GM12878 (cell line): ENCODE data around the gene EHD4. TPM values are rescaled to one million over a fixed set of nuclear protein-coding genes. Genes with fewer than 3 reads are reported as not detected.
A peak's percentile ranks its signal among the peaks of the same experiment; 100 is the strongest.

ENCODE experiments used
- ATAC-seq: fragments of 200-7000 bp; cut with Tn5 transposase; 3 replicates; pipeline ENCODE4 v1.9.1; 2020; ENCODE audit warnings: mild to moderate bottlenecking, moderate library complexity
- BruUV-seq: library from RNA; stranded (reverse); fragments of 400-500 nt; replicated peaks from 2 replicates; lab custom pipeline; 2021; lab: Mats Ljungman, UMichigan
- CTCF ChIA-PET: fragments of 300-600 bp; sonication (Branson Sonifier 250); formaldehyde crosslinking; extraction: SDS; loops from one replicate; lab custom pipeline; 2021; ENCODE audit warnings: inconsistent platforms; lab: Yijun Ruan, JAX
- POLR2A ChIA-PET: fragments of 350-600 bp; formaldehyde crosslinking; extraction: SDS; loops from one replicate; lab custom pipeline; 2021; ENCODE audit warnings: inconsistent platforms; lab: Charles Lee
- RAD21 ChIA-PET: fragments of 300-600 bp; sonication (Branson Sonifier 250); formaldehyde crosslinking; loops from one replicate; lab custom pipeline; 2023; ENCODE audit warnings: antibody characterized with exemption; ENCODE audit not compliant: unreplicated experiment; lab: Charles Lee
- SMC1A ChIA-PET: fragments of 300-600 bp; sonication (Branson Sonifier 250); formaldehyde crosslinking; loops from one replicate; lab custom pipeline; 2023; ENCODE audit not compliant: unreplicated experiment, uncharacterized antibody; lab: Charles Lee
- DNase-seq: peaks from one replicate; pipeline ENCODE4 v3.0.0-alpha.2; 2011; ENCODE audit warnings: low read depth, low spot score
- FAIRE-seq: peaks from 3 replicates; lab custom pipeline; 2011; peaks lifted over from hg19 to GRCh38; lab: Jason Lieb, UNC
- H2AFZ ChIP-seq: 2 replicates; pipeline ENCODE4 v1.6.0; 2011; ENCODE audit warnings: low read depth, low read length, control low read depth; ENCODE audit not compliant: control insufficient read depth
- H3K27ac ChIP-seq: 2 replicates; pipeline ENCODE4 v1.5.1; 2011; ENCODE audit warnings: control low read depth; ENCODE audit not compliant: control insufficient read depth, insufficient read depth
- H3K27me3 ChIP-seq, 2 experiments: replicated peaks in 1 of 2; 2 replicates each; pipeline versions ENCODE4 v1.6.0 to v1.6.1; 2011; ENCODE audit warnings: low read length in 1 of 2; ENCODE audit not compliant: control insufficient read depth in 2 of 2, insufficient read depth in 2 of 2
- H3K36me3 ChIP-seq, 2 experiments: 2 replicates each; pipeline ENCODE4 v1.5.1; 2011; ENCODE audit warnings: low read length in 1 of 2; ENCODE audit not compliant: control insufficient read depth in 2 of 2, insufficient read depth in 2 of 2
- H3K4me1 ChIP-seq: 2 replicates; pipeline ENCODE4 v1.6.1; 2011; ENCODE audit warnings: mild to moderate bottlenecking, low read length, moderate library complexity, mixed read lengths; ENCODE audit not compliant: control insufficient read depth, insufficient read depth
- H3K4me2 ChIP-seq: 2 replicates; pipeline ENCODE4 v1.6.0; 2011; ENCODE audit warnings: control low read depth; ENCODE audit not compliant: control insufficient read depth, insufficient read depth
- H3K4me3 ChIP-seq: fragments of 200-600 bp; sonication (generic); 2 replicates; pipeline ENCODE4 v1.5.1; 2016
- H3K79me2 ChIP-seq: 2 replicates; pipeline ENCODE4 v1.6.0; 2011; ENCODE audit warnings: low read length; ENCODE audit not compliant: control insufficient read depth, insufficient read depth
- H3K9ac ChIP-seq: 2 replicates; pipeline ENCODE4 v1.8.0; 2011; ENCODE audit warnings: low read length, control low read depth, mixed read lengths; ENCODE audit not compliant: control insufficient read depth, insufficient read depth
- H3K9me3 ChIP-seq: replicated peaks from 3 replicates; pipeline ENCODE4 v1.5.1; 2011; ENCODE audit warnings: mild to moderate bottlenecking, low read length; ENCODE audit not compliant: control insufficient read depth, insufficient read depth
- H4K20me1 ChIP-seq: 2 replicates; pipeline ENCODE4 v1.6.0; 2011; ENCODE audit not compliant: control insufficient read depth, insufficient read depth
- GABPA ChIP-seq: IDR thresholded peaks from 2 replicates; pipeline ENCODE4 v1.6.1; 2014; ENCODE audit warnings: antibody characterized with exemption, low read depth, mild to moderate bottlenecking, inconsistent platforms
- POLR2A ChIP-seq: IDR thresholded peaks from 2 replicates; pipeline ENCODE4 v1.6.1; 2011; ENCODE audit warnings: low read depth, mild to moderate bottlenecking, low read length
- RBBP5 ChIP-seq: fragments of 200-600 bp; sonication (generic); conservative IDR thresholded peaks from 2 replicates; pipeline ENCODE4 v1.6.1; 2016
- SMAD1 ChIP-seq: fragments of 450-650 bp; IDR thresholded peaks from 2 replicates; pipeline ENCODE4 v1.6.1; 2018; ENCODE audit warnings: mild to moderate bottlenecking, low read depth; ENCODE audit not compliant: partially characterized antibody
- SMC3 ChIP-seq: IDR thresholded peaks from 2 replicates; pipeline ENCODE4 v1.6.1; 2011; ENCODE audit warnings: low read length, improper control_type of control experiment, borderline replicate concordance
- SPI1 ChIP-seq: IDR thresholded peaks from 2 replicates; pipeline ENCODE4 v1.6.1; 2011; ENCODE audit warnings: low read depth, mild to moderate bottlenecking, low read length, moderate library complexity, borderline replicate concordance; ENCODE audit not compliant: insufficient read depth
- YBX1 ChIP-seq: fragments of 450-650 bp; IDR thresholded peaks from 2 replicates; pipeline ENCODE4 v1.6.1; 2016; ENCODE audit warnings: antibody characterized with exemption
- ZNF274 ChIP-seq: IDR thresholded peaks from one replicate; pipeline ENCODE4 v1.8.0; 2011; ENCODE audit not compliant: insufficient read length, insufficient read depth
- WGBS: methylation state at CpG from one replicate; pipeline ENCODE4 v1.1.6; 2016; ENCODE audit warnings: low lambda C conversion rate; ENCODE audit not compliant: insufficient replicate concordance, insufficient coverage; ENCODE audit errors: missing lambda C conversion rate; 5-methylcytosine and 5-hydroxymethylcytosine counted together
- in situ Hi-C: fragments of 300-500 bp; cut with MboI; formaldehyde crosslinking; loops from 9 replicates; pipeline ENCODE4 v1.14.3; 2018; ENCODE audit warnings: mixed read lengths
- intact Hi-C: fragments of 100-400 bp; cut with micrococcal nuclease; formaldehyde crosslinking; loops from one replicate; pipeline ENCODE4 v1.14.2; 2022; ENCODE audit not compliant: unreplicated experiment
- polyA plus RNA-seq, 11 experiments: library from polyadenylated mRNA; depleted of rRNA in 4 of 11; unstranded in 6 of 11; stranded (reverse) in 5 of 11; fragments of >200 nt; fragmentation: Nextera tagmentation in 4 of 11; fragmentation: Illumina TruSeq in 1 of 11; extraction: Ambion mirVana in 4 of 11; extraction: Trizol in 1 of 11; gene quantifications; 1 replicate in 1 of 11; 2 replicates in 10 of 11; pipeline versions ENCODE4 v1.2.1 to v1.2.3, GENCODE V29; 2011 to 2016; ENCODE audit warnings: inconsistent platforms in 2 of 11, missing spikeins in 2 of 11, low read depth in 1 of 11
- total RNA-seq, 4 experiments: library from RNA; depleted of rRNA in 3 of 4; stranded (reverse); fragments of >200 nt in 3 of 4; fragmentation: Illumina TruSeq in 1 of 4; extraction: Trizol in 1 of 4; gene quantifications; 2 replicates each; pipeline versions ENCODE4 v1.2.1 to v1.2.3, GENCODE V29; 2013 to 2021

EHD4 gene
- total and polyA plus RNA-seq, 10 of the 15 experiments (the other 5 are each of a cell fraction or from before 2014, with no cell fraction given): 4.2 to 62.9 (median 44.7) TPM

GRCh38 chr15:41913256-41913655 lies 59.1 kb downstream of the EHD4 start:
- Histone ChIP-seq H3K27me3 (no peaks in the 10 kb centered on the region), H3K36me3 (peaks cover 35 to 54% of the 10 kb centered on the region in 2 experiments), H3K9ac (no peak overlapping the region), H3K4me3 (no peak overlapping the region), H4K20me1 (no peaks in the 10 kb centered on the region; the same call in 1 of the 2 replicates), H3K4me2 (no peak overlapping the region), H3K79me2 (no peaks in the 10 kb centered on the region), H2AFZ (no peak overlapping the region), H3K27ac (no peak overlapping the region), H3K4me1 (peaks cover 5% of the 10 kb centered on the region), H3K9me3 (no peaks in the 10 kb centered on the region; the same call in 2 of the 3 replicates)
- SMC1A ChIA-PET: interaction anchor here (1.2 kb wide), 1 partner anchor 140 kb away, joined by 3 read pairs; no protein-coding TSS in a partner anchor
- CTCF ChIA-PET: interaction anchor here (0.9 to 1.3 kb wide), 2 partner anchors 10 to 26 kb away, joined by 3 to 4 read pairs; no protein-coding TSS in a partner anchor
- POLR2A ChIA-PET: interaction anchor here (0.5 kb wide), 1 partner anchor 50 kb away, joined by 4 read pairs; no protein-coding TSS in a partner anchor
- TF ChIP-seq YBX1 (no peak), GABPA (no peak), SMAD1 (no peak), SPI1 (no peak), RBBP5 (no peak), SMC3 (no peak)
- no peak for FAIRE-seq
- no peak for DNase-seq
- intact Hi-C loops: no loop called here
- no TSS peak for BruUV-seq
- ATAC-seq: no peak
- in situ Hi-C loops: no loop called here
- RAD21 ChIA-PET: no interaction called here
- 67% methylated on average over 3 of the region's 3 CpGs for WGBS

- Histone ChIP-seq H3K4me1 (peaks cover 4% of the 10 kb centered on the region), H3K4me2 (no peak overlapping the region), H3K36me3 (peaks cover 36 to 57% of the 10 kb centered on the region in 2 experiments), H3K9me3 (no peaks in the 10 kb centered on the region; the same call in 2 of the 3 replicates), H3K9ac (no peak overlapping the region), H4K20me1 (no peaks in the 10 kb centered on the region; the same call in 1 of the 2 replicates), H3K27me3 (no peaks in the 10 kb centered on the region), H2AFZ (no peak overlapping the region), H3K79me2 (no peaks in the 10 kb centered on the region), H3K4me3 (no peak overlapping the region), H3K27ac (no peak overlapping the region)
- no TSS peak for BruUV-seq
- CTCF ChIA-PET: interaction anchor here (0.6 to 1.3 kb wide), 2 partner anchors 27 to 31 kb away, joined by 3 to 4 read pairs; no protein-coding TSS in a partner anchor
- no peak for FAIRE-seq
- in situ Hi-C loops (no loop called here), intact Hi-C loops (no loop called here)
- POLR2A ChIA-PET: no interaction called here
- ATAC-seq: no peak
- WGBS: 96% methylated on average over 12 of the region's 14 CpGs
- no peak for DNase-seq
- SMC1A ChIA-PET: no interaction called here
- no peak for TF ChIP-seq ZNF274
- TF ChIP-seq POLR2A: peak; percentile 51; the same call in 1 of the 2 replicates
- TF ChIP-seq, all 136 proteins: peak for 1
- RAD21 ChIA-PET: no interaction called here
Measured at GRCh38 chr15:41911691-41912345, 60.5 kb downstream of the EHD4 start.
